Neuronal stem cell (in vitro differentiated cells): ENCODE data around the gene HAT1.
"Not testable (repeated sequence)": the region's sequence is repeated elsewhere in the genome, so short reads cannot be mapped to it uniquely, and the experiment has no call there.

ENCODE experiments used
- DNase-seq: peaks from one replicate; pipeline ENCODE4 v3.0.0-alpha.2; 2013; ENCODE audit warnings: low spot score
- H2AFZ ChIP-seq: one replicate; pipeline ENCODE4 v1.6.1; 2013; ENCODE audit warnings: mild to moderate bottlenecking, low read length, inconsistent platforms
- H2AK5ac ChIP-seq: 2 replicates; pipeline ENCODE4 v1.6.1; 2013; ENCODE audit warnings: low read depth, mild to moderate bottlenecking, inconsistent platforms, low read length, moderate library complexity, mixed read lengths
- H2BK120ac ChIP-seq: 2 replicates; pipeline ENCODE4 v1.6.1; 2013; ENCODE audit warnings: low read depth, mild to moderate bottlenecking, inconsistent platforms, low read length, moderate library complexity, mixed read lengths
- H2BK12ac ChIP-seq: one replicate; pipeline ENCODE4 v1.6.1; 2013; ENCODE audit warnings: low read length, inconsistent platforms
- H2BK15ac ChIP-seq: 2 replicates; pipeline ENCODE4 v1.6.1; 2013; ENCODE audit warnings: mild to moderate bottlenecking, low read length, inconsistent platforms, mixed read lengths
- H2BK5ac ChIP-seq: one replicate; pipeline ENCODE4 v1.6.1; 2013; ENCODE audit warnings: inconsistent platforms, mild to moderate bottlenecking, low read length, moderate library complexity
- H3K14ac ChIP-seq: one replicate; pipeline ENCODE4 v1.6.1; 2013; ENCODE audit warnings: low read length, inconsistent platforms
- H3K18ac ChIP-seq: 2 replicates; pipeline ENCODE4 v1.6.1; 2013; ENCODE audit warnings: low read length, inconsistent platforms
- H3K23ac ChIP-seq: 2 replicates; pipeline ENCODE4 v1.6.1; 2013; ENCODE audit warnings: low read depth, mild to moderate bottlenecking, mixed read lengths, low read length, inconsistent platforms; ENCODE audit not compliant: poor library complexity
- H3K27ac ChIP-seq: replicated peaks from 3 replicates; pipeline ENCODE4 v1.5.1; 2013; ENCODE audit warnings: low read length, inconsistent platforms
- H3K27me3 ChIP-seq, 3 experiments: 2 replicates each; pipeline ENCODE4 v1.6.1; 2013; ENCODE audit warnings: low read length in 3 of 3, mild to moderate bottlenecking in 2 of 3, inconsistent platforms in 1 of 3, low read depth in 1 of 3, mixed read lengths in 1 of 3, moderate library complexity in 1 of 3; ENCODE audit not compliant: control insufficient read depth in 3 of 3, insufficient read depth in 3 of 3
- H3K36me3 ChIP-seq, 2 donors: replicated peaks in 1 of 2; 2 replicates each; pipeline ENCODE4 v1.6.1; 2013; ENCODE audit warnings: low read length in 2 of 2; ENCODE audit not compliant: control insufficient read depth in 2 of 2, insufficient read depth in 2 of 2
- H3K4ac ChIP-seq: 2 replicates; pipeline ENCODE4 v1.6.1; 2013; ENCODE audit warnings: inconsistent platforms, mild to moderate bottlenecking, low read length, moderate library complexity
- H3K4me1 ChIP-seq, 2 donors: 1 replicate in 1 of 2; 2 replicates in 1 of 2; pipeline ENCODE4 v1.6.1; 2013; ENCODE audit warnings: low read length in 2 of 2, low read depth in 1 of 2; ENCODE audit not compliant: control insufficient read depth in 2 of 2, insufficient read depth in 1 of 2
- H3K4me2 ChIP-seq: one replicate; pipeline ENCODE4 v1.6.1; 2013; ENCODE audit warnings: mild to moderate bottlenecking, low read length, inconsistent platforms; ENCODE audit not compliant: insufficient read depth, poor library complexity, severe bottlenecking
- H3K4me3 ChIP-seq, 2 donors: 2 replicates each; pipeline ENCODE4 v1.5.1; 2013; ENCODE audit warnings: low read length in 2 of 2, mild to moderate bottlenecking in 2 of 2, inconsistent platforms in 1 of 2, moderate library complexity in 1 of 2
- H3K79me1 ChIP-seq: one replicate; pipeline ENCODE4 v1.6.1; 2013; ENCODE audit warnings: low read depth, mild to moderate bottlenecking, inconsistent platforms, low read length, moderate library complexity
- H3K9ac ChIP-seq: one replicate; pipeline ENCODE4 v1.6.1; 2013; ENCODE audit warnings: mild to moderate bottlenecking, low read depth, low read length, inconsistent platforms; ENCODE audit not compliant: poor library complexity
- H3K9me3 ChIP-seq, 2 donors: replicated peaks in 1 of 2; 2 replicates each; pipeline versions ENCODE3 to v1.6.1; 2013; ENCODE audit warnings: low read length in 2 of 2, mild to moderate bottlenecking in 2 of 2, inconsistent platforms in 1 of 2, low read depth in 1 of 2, mixed read lengths in 1 of 2, moderate library complexity in 1 of 2; ENCODE audit not compliant: control insufficient read depth in 2 of 2, insufficient read depth in 1 of 2
- H4K8ac ChIP-seq: one replicate; pipeline ENCODE4 v1.6.1; 2013; ENCODE audit warnings: low read depth, mild to moderate bottlenecking, inconsistent platforms, low read length, moderate library complexity
- H4K91ac ChIP-seq: one replicate; pipeline ENCODE4 v1.6.1; 2013; ENCODE audit warnings: low read length, low read depth, mild to moderate bottlenecking, inconsistent platforms; ENCODE audit not compliant: poor library complexity
- WGBS, 2 donors: extraction: QIAGEN DNeasy Blood & Tissue Kit; methylation state at CpG; one replicate each; pipeline ENCODE4 v1.1.7; 2013; ENCODE audit warnings: missing lambda C conversion rate in 2 of 2, mixed read lengths in 1 of 2; ENCODE audit not compliant: insufficient read length in 2 of 2, insufficient replicate concordance in 1 of 2; ENCODE audit errors: extremely low coverage in 2 of 2; 5-methylcytosine and 5-hydroxymethylcytosine counted together

Gene HAT1

DNA sequence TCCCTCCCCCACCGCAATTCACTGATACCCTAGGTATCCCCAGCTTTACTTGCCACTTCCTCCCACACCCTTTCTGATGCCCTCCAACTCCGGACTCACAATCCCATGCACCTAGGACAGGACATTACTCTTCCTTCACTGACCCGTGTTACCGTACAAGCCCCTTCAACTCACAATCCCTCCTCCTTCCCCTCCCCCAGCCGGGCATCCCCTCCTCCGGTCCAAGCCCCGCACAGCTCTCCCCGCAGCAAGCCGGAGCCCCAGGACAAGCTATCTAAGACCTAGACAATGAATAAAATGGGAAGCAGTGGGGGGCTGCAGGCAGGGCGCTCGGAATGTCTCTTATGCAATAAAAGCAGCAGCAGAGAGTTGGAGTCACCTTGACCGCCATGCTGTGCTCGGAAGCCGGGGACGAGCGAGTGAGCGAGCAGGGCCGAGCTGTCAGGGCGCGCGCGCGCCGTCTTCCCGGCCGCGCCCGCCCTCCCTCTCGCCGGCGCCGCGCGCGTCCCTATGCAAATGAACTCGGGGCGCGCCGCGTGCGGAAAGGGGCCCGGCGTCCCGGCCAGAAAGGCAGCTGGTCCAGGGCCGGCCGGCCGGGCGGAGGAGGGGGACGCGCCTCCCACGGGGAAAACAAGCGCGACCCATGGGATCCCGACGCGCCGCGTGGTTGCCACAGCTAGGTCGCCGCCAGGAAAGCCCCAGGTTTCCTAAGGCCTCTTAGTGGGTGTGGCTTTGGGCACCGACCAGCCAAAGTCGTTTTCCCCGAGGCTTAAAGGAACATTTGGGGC is 28.2 kb upstream of the HAT1 start, which contains the start of gene SLC25A12:
TSS of gene SLC25A12 (minus strand) at position 421 of the 788 bp plus-strand sequence. CDS start at position 391, 30 bp downstream.
- Histone ChIP-seq H3K9ac (peak within 1 kb of the TSS; percentile 55), H2BK5ac (no peak within 1 kb of the TSS), H2BK12ac (no peak within 1 kb of the TSS), H3K79me1 (no peaks in the 10 kb centered on the region), H3K4me2 (peak within 1 kb of the TSS; percentile 63), H2AK5ac (no peak within 1 kb of the TSS), H2AFZ (peak within 1 kb of the TSS; percentile 99), H3K9me3 (peaks cover 3 to 4% of the 10 kb centered on the region in 2 donors), H3K36me3 (peaks cover 0 to 4% of the 10 kb centered on the region in 2 donors), H3K4me1 (peaks cover 2 to 6% of the 10 kb centered on the region in 2 donors), H3K18ac (peak within 1 kb of the TSS; percentile 90), H3K14ac (no peak within 1 kb of the TSS), H3K27me3 (no peaks in the 10 kb centered on the region), H2BK120ac (no peak within 1 kb of the TSS), H3K4me3 (peak within 1 kb of the TSS; percentile 65 to 82), H2BK15ac (no peak within 1 kb of the TSS), H3K23ac (no peak within 1 kb of the TSS), H3K27ac (no peak within 1 kb of the TSS), H4K8ac (no peak within 1 kb of the TSS), H4K91ac (no peak within 1 kb of the TSS), H3K4ac (no peak within 1 kb of the TSS)
- DNase-seq = peak; percentile 74
- no CpG with 5 or more reads among the region's 63 CpGs for WGBS, 2 donors

DNA sequence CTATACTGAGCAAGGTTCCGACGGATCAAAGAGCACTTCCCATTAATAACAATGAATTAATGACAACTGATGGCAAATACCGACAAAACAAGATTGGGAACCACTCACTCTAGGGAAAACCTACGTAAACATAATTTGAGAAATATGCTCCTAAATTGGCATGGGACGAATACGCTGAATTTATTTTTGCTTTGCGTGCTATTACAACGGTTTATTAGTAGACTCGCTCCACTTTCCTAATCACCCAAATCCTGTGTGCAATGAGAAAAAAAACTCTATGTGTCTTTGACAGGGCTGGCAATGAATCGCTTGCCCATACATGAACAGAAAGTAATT is 27.7 kb upstream of the HAT1 start:
- no peak overlapping the region for H3K4ac ChIP-seq
- no peak for DNase-seq
- H2BK12ac ChIP-seq = no peak overlapping the region
- H3K23ac ChIP-seq = no peak overlapping the region
- no peak overlapping the region for H3K9ac ChIP-seq
- no peak overlapping the region for H3K14ac ChIP-seq
- H2BK5ac ChIP-seq = no peak overlapping the region
- no peak overlapping the region for H2BK120ac ChIP-seq
- peak overlapping the region; percentile 63 for H3K4me2 ChIP-seq
- no peaks in the 10 kb centered on the region for H3K27me3 ChIP-seq
- no peak overlapping the region for H2AK5ac ChIP-seq
- H4K8ac ChIP-seq = no peak overlapping the region
- WGBS, 2 donors = no CpG with 5 or more reads among the region's 10 CpGs
- peaks cover 3 to 4% of the 10 kb centered on the region in 2 donors for H3K9me3 ChIP-seq
- H3K79me1 ChIP-seq = no peaks in the 10 kb centered on the region
- H3K4me3 ChIP-seq = peak overlapping the region; percentile 65 to 82
- H2AFZ ChIP-seq = peak overlapping the region; percentile 99
- no peak overlapping the region for H2BK15ac ChIP-seq
- H3K36me3 ChIP-seq = peaks cover 0 to 4% of the 10 kb centered on the region in 2 donors
- H4K91ac ChIP-seq = no peak overlapping the region
- H3K27ac ChIP-seq = no peak overlapping the region
- H3K18ac ChIP-seq = no peak overlapping the region
- peaks cover 2 to 6% of the 10 kb centered on the region in 2 donors for H3K4me1 ChIP-seq

DNA sequence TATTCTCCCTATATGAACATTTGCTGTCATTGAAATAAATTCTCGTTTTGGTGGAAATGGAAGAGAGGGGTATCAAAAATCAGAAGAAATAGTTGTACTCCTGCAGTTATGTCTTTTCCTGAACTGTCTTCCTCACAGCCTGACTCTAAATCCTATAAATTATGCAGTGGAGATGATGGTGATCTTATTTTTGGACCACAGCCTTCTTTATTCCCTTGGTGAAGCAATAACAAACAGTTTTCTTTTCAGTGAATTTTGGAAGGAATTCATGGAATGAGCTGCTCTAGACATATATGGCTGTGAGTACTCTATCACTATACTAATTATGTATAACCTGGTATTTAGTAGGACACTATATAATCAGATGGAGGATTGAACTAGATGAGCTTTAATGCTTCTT is 26.5 kb upstream of the HAT1 start:
- Histone ChIP-seq H3K9ac (no peak overlapping the region), H2BK15ac (no peak overlapping the region), H3K79me1 (no peaks in the 10 kb centered on the region), H3K18ac (no peak overlapping the region), H3K14ac (no peak overlapping the region), H3K27ac (no peak overlapping the region), H2AFZ (no peak overlapping the region), H2BK12ac (no peak overlapping the region), H3K4ac (no peak overlapping the region), H4K8ac (no peak overlapping the region), H4K91ac (no peak overlapping the region), H2AK5ac (no peak overlapping the region), H3K36me3 (no peaks in the 10 kb centered on the region), H3K4me2 (no peak overlapping the region), H3K4me1 (peaks cover 2 to 6% of the 10 kb centered on the region in 2 donors), H3K23ac (no peak overlapping the region), H3K27me3 (no peaks in the 10 kb centered on the region), H3K4me3 (no peak overlapping the region), H2BK120ac (no peak overlapping the region), H3K9me3 (peaks cover 3 to 4% of the 10 kb centered on the region in 2 donors), H2BK5ac (no peak overlapping the region)
- no peak for DNase-seq
- no CpG with 5 or more reads among the region's 1 CpG for WGBS, 2 donors

DNA sequence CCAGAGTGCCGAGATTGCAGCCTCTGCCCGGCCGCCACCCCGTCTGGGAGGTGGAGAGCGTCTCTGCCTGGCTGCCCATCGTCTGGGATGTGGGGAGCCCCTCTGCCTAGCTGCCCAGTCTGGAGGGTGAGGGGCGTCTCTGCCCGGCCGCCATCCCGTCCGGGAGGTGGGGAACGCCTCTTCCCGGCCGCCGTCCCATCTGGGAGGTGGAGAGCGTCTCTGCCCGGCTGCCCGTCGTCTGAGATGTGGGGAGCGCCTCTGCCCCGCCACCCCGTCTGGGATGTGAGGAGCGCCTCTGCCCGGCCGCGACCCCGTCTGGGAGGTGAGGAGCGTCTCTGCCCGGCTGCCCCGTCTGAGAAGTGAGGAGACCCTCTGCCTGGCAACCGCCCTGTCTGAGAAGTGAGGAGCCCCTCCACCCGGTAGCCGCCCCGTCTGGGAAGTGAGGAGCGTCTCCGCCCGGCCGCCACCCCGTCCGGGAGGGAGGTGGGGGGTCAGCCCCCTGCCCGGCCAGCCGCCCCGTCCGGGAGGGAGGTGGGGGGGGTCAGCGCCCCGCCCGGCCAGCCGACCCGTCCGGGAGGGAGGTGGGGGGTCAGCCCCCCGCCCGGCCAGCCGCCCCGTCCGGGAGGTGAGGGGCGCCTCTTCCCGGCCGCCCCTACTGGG is 22.5 kb upstream of the HAT1 start:
- not testable (repeated sequence) for H3K9ac ChIP-seq, H2AK5ac ChIP-seq, H2AFZ ChIP-seq

More for the DNA sequence above, 22.5 kb upstream of the HAT1 start:
- H2BK5ac ChIP-seq, H3K9me3 ChIP-seq, H3K79me1 ChIP-seq, H3K18ac ChIP-seq, H2BK120ac ChIP-seq, H3K4me3 ChIP-seq, H3K14ac ChIP-seq, H3K23ac ChIP-seq, H4K8ac ChIP-seq, H2BK12ac ChIP-seq, H3K4ac ChIP-seq, DNase-seq, H3K36me3 ChIP-seq, H2BK15ac ChIP-seq, H4K91ac ChIP-seq, H3K27ac ChIP-seq, H3K27me3 ChIP-seq, H3K4me2 ChIP-seq, H3K4me1 ChIP-seq: not testable (repeated sequence)
- no CpG with 5 or more reads among the region's 58 CpGs for WGBS, 2 donors
